Osteocyte (in vitro differentiated cells): ENCODE data around the gene PRKCE. TPM values are rescaled to one million over a fixed set of nuclear protein-coding genes. Genes with fewer than 3 reads are reported as not detected.

ENCODE experiments used
- DNase-seq: peaks from one replicate; pipeline ENCODE4 v3.0.0; 2021; ENCODE audit warnings: mixed read lengths; ENCODE audit not compliant: unreplicated experiment; ENCODE audit errors: extremely low spot score
- H3K27ac Mint-ChIP-seq: one replicate; pipeline ENCODE4 v1.8.0; 2021; ENCODE audit warnings: mild to moderate bottlenecking, mixed read lengths; ENCODE audit not compliant: unreplicated experiment
- H3K27me3 Mint-ChIP-seq: one replicate; pipeline ENCODE4 v1.8.0; 2021; ENCODE audit warnings: mixed read lengths; ENCODE audit not compliant: unreplicated experiment
- H3K36me3 Mint-ChIP-seq: one replicate; pipeline ENCODE4 v1.8.0; 2021; ENCODE audit warnings: mixed read lengths; ENCODE audit not compliant: unreplicated experiment
- H3K4me1 Mint-ChIP-seq: one replicate; pipeline ENCODE4 v1.8.0; 2021; ENCODE audit warnings: mixed read lengths; ENCODE audit not compliant: unreplicated experiment
- H3K4me3 Mint-ChIP-seq: one replicate; pipeline ENCODE4 v1.8.0; 2021; ENCODE audit warnings: mild to moderate bottlenecking, moderate library complexity, mixed read lengths; ENCODE audit not compliant: unreplicated experiment
- H3K9me3 Mint-ChIP-seq: one replicate; pipeline ENCODE4 v1.8.0; 2021; ENCODE audit warnings: mixed read lengths; ENCODE audit not compliant: unreplicated experiment
- CTCF ChIP-seq: fragments of 200-600 bp; sonication (generic); IDR thresholded peaks from 2 replicates; pipeline ENCODE4 v1.5.0; 2021; ENCODE audit warnings: antibody characterized with exemption, mild to moderate bottlenecking, moderate library complexity
- total RNA-seq: library from RNA; stranded (reverse); gene quantifications from 2 replicates; pipeline ENCODE4 v1.2.1, GENCODE V29; 2021

PRKCE gene
- total RNA-seq, 1 donor from 2014 or later, result 13.8 TPM

- no peak for DNase-seq
- H3K27me3 Mint-ChIP-seq, result no peaks in the 10 kb centered on the region
- no peak for TF ChIP-seq CTCF
- H3K9me3 Mint-ChIP-seq, result no peaks in the 10 kb centered on the region
- no peak overlapping the region for H3K27ac Mint-ChIP-seq
- no peaks in the 10 kb centered on the region for H3K36me3 Mint-ChIP-seq
- H3K4me3 Mint-ChIP-seq, result no peak overlapping the region
- H3K4me1 Mint-ChIP-seq, result peaks cover 4% of the 10 kb centered on the region
Measured at GRCh38 chr2:45759310-45759851, 107.9 kb downstream of the PRKCE start.

DNA sequence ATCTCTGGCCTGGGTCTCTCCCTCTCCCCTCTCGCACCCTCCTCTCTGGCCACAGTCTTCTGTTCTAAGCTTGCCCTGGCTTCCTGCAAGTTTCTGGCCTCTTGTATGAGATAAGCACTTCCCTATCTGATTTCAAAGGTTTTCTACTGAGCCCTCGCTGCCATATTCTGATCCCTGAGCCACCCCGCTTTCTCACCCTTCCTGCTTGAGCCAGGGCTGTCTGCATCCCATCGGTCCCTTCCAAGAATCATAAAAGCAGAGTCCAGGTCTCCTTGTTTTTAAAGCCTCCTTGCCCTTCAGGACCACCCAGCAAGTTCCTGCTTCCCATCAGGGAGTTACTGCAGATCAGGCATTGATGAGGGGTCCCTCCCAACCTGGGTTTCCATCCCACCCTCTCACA is 110.2 kb downstream of the PRKCE start:
- DNase-seq, result no peak
- Mint-ChIP-seq H3K27ac (no peak overlapping the region), H3K9me3 (no peaks in the 10 kb centered on the region), H3K4me3 (no peak overlapping the region), H3K4me1 (no peaks in the 10 kb centered on the region), H3K36me3 (no peaks in the 10 kb centered on the region), H3K27me3 (no peaks in the 10 kb centered on the region)
- no peak for TF ChIP-seq CTCF

DNA sequence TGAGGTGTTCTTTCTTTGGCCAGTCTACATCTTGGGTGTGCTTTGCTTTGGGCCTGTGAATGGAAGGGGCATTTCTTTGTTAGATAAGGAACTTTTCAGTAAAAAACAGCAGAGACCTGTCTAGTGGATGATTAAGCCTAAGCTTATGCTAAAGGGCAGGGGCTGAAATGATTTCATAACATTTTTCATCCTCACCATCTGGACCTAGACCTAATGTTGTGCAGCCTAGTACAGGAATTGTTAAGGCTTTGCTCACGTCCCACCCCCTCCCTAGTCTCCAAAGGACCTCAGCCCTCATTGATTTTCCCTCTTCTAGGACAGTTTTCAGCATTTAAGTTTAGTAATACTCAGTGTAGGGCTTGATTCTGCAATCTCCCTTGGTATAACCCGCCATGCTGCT is 111.8 kb downstream of the PRKCE start:
- no peak for TF ChIP-seq CTCF
- Mint-ChIP-seq H3K4me1 (no peaks in the 10 kb centered on the region), H3K4me3 (no peak overlapping the region), H3K27ac (no peak overlapping the region), H3K36me3 (no peaks in the 10 kb centered on the region), H3K9me3 (no peaks in the 10 kb centered on the region), H3K27me3 (no peaks in the 10 kb centered on the region)
- DNase-seq, result no peak

GRCh38 chr2:45763797-45764196 is 112.3 kb downstream of the PRKCE start:
- Mint-ChIP-seq H3K27me3 (no peaks in the 10 kb centered on the region), H3K27ac (no peak overlapping the region), H3K9me3 (no peaks in the 10 kb centered on the region), H3K36me3 (no peaks in the 10 kb centered on the region), H3K4me3 (no peak overlapping the region), H3K4me1 (no peaks in the 10 kb centered on the region)
- no peak for DNase-seq
- TF ChIP-seq CTCF, result no peak

DNA sequence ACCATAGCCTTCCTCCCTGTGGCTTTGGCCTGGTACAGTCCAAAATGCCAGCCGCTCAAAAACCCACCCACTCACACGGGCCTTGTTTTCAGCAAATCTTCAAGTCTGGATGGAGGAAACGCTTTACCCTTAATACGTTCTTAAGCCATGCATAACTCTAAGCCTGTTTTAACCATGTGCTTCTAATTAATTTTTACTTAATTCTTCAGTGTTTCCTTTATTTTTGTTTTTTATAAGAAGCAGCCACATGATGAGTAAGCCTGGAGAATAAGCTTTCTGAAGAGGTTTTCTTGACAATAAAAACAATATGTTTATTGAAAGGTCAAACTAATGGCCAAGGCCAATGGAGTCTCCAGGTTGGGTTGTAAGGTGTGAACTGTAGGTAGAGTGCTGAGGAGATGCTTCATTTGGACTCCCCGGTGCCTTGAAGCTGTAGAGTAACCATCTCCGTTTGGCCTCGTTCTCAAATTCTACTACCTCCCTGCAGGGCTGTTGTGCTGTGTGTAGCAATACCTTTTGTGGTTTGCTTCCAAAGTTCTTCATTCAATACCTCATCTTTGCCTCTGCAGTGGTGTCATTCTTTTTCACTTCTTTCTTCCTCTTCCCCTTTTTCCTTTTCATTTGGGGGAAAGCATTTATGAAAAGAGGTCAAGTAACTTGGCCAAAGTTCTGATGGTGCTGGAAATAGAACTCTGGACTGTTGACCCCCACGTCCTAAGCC is 113.7 kb downstream of the PRKCE start:
- DNase-seq, result no peak
- Mint-ChIP-seq H3K4me1 (no peaks in the 10 kb centered on the region), H3K27me3 (no peaks in the 10 kb centered on the region), H3K36me3 (no peaks in the 10 kb centered on the region), H3K4me3 (no peak overlapping the region), H3K27ac (no peak overlapping the region), H3K9me3 (no peaks in the 10 kb centered on the region)
- no peak for TF ChIP-seq CTCF
